ENCODE results near the gene CD2. TPM values are rescaled to one million over a fixed set of nuclear protein-coding genes. Genes with fewer than 3 reads are reported as not detected.

Gene CD2
- 100 to 1,000 TPM; 382 to 383 TPM for total RNA-seq

GRCh38 chr1:116754198-116754977, at the start of gene CD2:
Gene CD2 (plus strand): TSS chr1:116754430. CDS start chr1:116754493, 63 bp downstream.
- ChIA-PET POLR2A (interaction anchor here (0.5 to 9.8 kb wide), 9 partner anchors 12 to 305 kb away, joined by 3 to 150 read pairs (median 8); partner anchors contain the start of gene TTF2), CTCF (interaction anchor here (0.6 to 2.7 kb wide), 10 partner anchors 10 to 307 kb away, joined by 3 to 21 read pairs (median 5); no protein-coding TSS in a partner anchor)

- POLR2A ChIA-PET, result no interaction called here
- CTCF ChIA-PET, result no interaction called here
These were observed 48.1 kb upstream of the CD2 start for GRCh38 chr1:116706123-116706522.

- ChIA-PET CTCF (no interaction called here), POLR2A (no interaction called here)
These were observed 47.4 kb upstream of the CD2 start for GRCh38 chr1:116706841-116707240.

GRCh38 chr1:116708255-116708900, 45.9 kb upstream of the CD2 start:
- CTCF ChIA-PET, result no interaction called here
- POLR2A ChIA-PET, result no interaction called here

GRCh38 chr1:116709666-116710167, 44.5 kb upstream of the CD2 start:
- ChIA-PET CTCF (interaction anchor here (1.1 kb wide), 1 partner anchor 225 kb away, joined by 3 read pairs; no protein-coding TSS in a partner anchor), POLR2A (no interaction called here)

- CTCF ChIA-PET, result interaction anchor here (1.1 kb wide), 1 partner anchor 224 kb away, joined by 3 read pairs; no protein-coding TSS in a partner anchor
These were observed 43.6 kb upstream of the CD2 start for GRCh38 chr1:116710420-116711262.

GRCh38 chr1:116711263-116711840, 42.9 kb upstream of the CD2 start:
- ChIA-PET POLR2A (interaction anchor here (0.5 kb wide), 1 partner anchor 176 kb away, joined by 4 read pairs; no protein-coding TSS in a partner anchor), CTCF (no interaction called here)

More at GRCh38 chr1:116710420-116711262, 43.6 kb upstream of the CD2 start:
- POLR2A ChIA-PET, result interaction anchor here (0.5 kb wide), 1 partner anchor 175 kb away, joined by 4 read pairs; no protein-coding TSS in a partner anchor

- POLR2A ChIA-PET, result no interaction called here
- CTCF ChIA-PET, result no interaction called here
These were observed 41.7 kb upstream of the CD2 start for GRCh38 chr1:116712510-116712909.

GRCh38 chr1:116713474-116713873, 40.8 kb upstream of the CD2 start:
- CTCF ChIA-PET, result no interaction called here
- POLR2A ChIA-PET, result no interaction called here

- CTCF ChIA-PET, result no interaction called here
- POLR2A ChIA-PET, result no interaction called here
These were observed 37.8 kb upstream of the CD2 start for GRCh38 chr1:116716391-116716790.

GRCh38 chr1:116717318-116717717, 36.9 kb upstream of the CD2 start:
- ChIA-PET CTCF (interaction anchor here (1.4 kb wide), 1 partner anchor 341 kb away, joined by 4 read pairs; no protein-coding TSS in a partner anchor), POLR2A (no interaction called here)

- CTCF ChIA-PET, result no interaction called here
- POLR2A ChIA-PET, result no interaction called here
These were observed 33.7 kb upstream of the CD2 start for GRCh38 chr1:116720364-116721038.

GRCh38 chr1:116721039-116721405, 33.2 kb upstream of the CD2 start:
- CTCF ChIA-PET, result no interaction called here
- POLR2A ChIA-PET, result no interaction called here

GRCh38 chr1:116721451-116722007, 32.7 kb upstream of the CD2 start:
- POLR2A ChIA-PET, result no interaction called here

GRCh38 chr1:116722016-116722838, 32.0 kb upstream of the CD2 start:
- POLR2A ChIA-PET, result no interaction called here

More at GRCh38 chr1:116721451-116722007, 32.7 kb upstream of the CD2 start:
- CTCF ChIA-PET, result interaction anchor here (1.3 kb wide), 1 partner anchor 11 kb away, joined by 4 read pairs; no protein-coding TSS in a partner anchor

GRCh38 chr1:116724765-116725375, 29.4 kb upstream of the CD2 start:
- CTCF ChIA-PET, result interaction anchor here (0.7 to 3.6 kb wide), 8 partner anchors 9 to 335 kb away, joined by 3 to 19 read pairs (median 4); partner anchors contain the start of gene TTF2
- POLR2A ChIA-PET, result interaction anchor here (0.7 kb wide), 1 partner anchor 209 kb away, joined by 4 read pairs; no protein-coding TSS in a partner anchor

More at GRCh38 chr1:116722016-116722838, 32.0 kb upstream of the CD2 start:
- CTCF ChIA-PET, result interaction anchor here (1.3 to 3.6 kb wide), 3 partner anchors 11 to 94 kb away, joined by 4 to 14 read pairs (median 7); no protein-coding TSS in a partner anchor

GRCh38 chr1:116725798-116726197, 28.4 kb upstream of the CD2 start:
- ChIA-PET POLR2A (no interaction called here), CTCF (interaction anchor here (0.7 to 3.6 kb wide), 5 partner anchors 11 to 211 kb away, joined by 3 to 14 read pairs (median 3); no protein-coding TSS in a partner anchor)

Data from activated CD8-positive, alpha-beta memory T cell treated with anti-CD3 and anti-CD28 coated beads for 36 hours (primary cell).